HCT116 (cell line): ENCODE measurements around the gene RPLP2. TPM values are rescaled to one million over a fixed set of nuclear protein-coding genes. Genes with fewer than 3 reads are reported as not detected.

ENCODE experiments used
- ATAC-seq: fragments of 200-7000 bp; cut with Tn5 transposase; 2 replicates; pipeline ENCODE4 v1.9.1; 2020; ENCODE audit warnings: mild to moderate bottlenecking, moderate library complexity
- BruUV-seq: library from RNA; stranded (reverse); fragments of 400-500 nt; replicated peaks from 2 replicates; lab custom pipeline; 2021; lab: Mats Ljungman, UMichigan
- CTCF ChIA-PET: fragments of 300-600 bp; sonication (Branson Sonifier 250); formaldehyde crosslinking; loops from one replicate; lab custom pipeline; 2021; ENCODE audit warnings: antibody characterized with exemption; lab: Charles Lee
- POLR2A ChIA-PET: fragments of 300-600, 350-600 bp; sonication (Branson Sonifier 250); formaldehyde crosslinking; loops from one replicate; lab custom pipeline; 2021; ENCODE audit warnings: antibody characterized with exemption; lab: Charles Lee
- RAD21 ChIA-PET, 2 experiments: fragments of 300-600 bp; sonication (Branson Sonifier 250); formaldehyde crosslinking; loops; one replicate each; lab custom pipeline; 2023; ENCODE audit warnings: low total read pairs in 2 of 2; ENCODE audit not compliant: uncharacterized antibody in 2 of 2, unreplicated experiment in 2 of 2, low non-redundant PET in 1 of 2; lab: Charles Lee
- DNase-seq: peaks from one replicate; pipeline ENCODE4 v3.0.0-alpha.2; 2010; ENCODE audit warnings: low read depth, low spot score
- H2AFZ ChIP-seq: fragments of 200-600 bp; shearing (Covaris generic), sonication (generic); 2 replicates; pipeline ENCODE4 v1.6.1; 2017; ENCODE audit warnings: low read depth, mixed run types, mixed read lengths, antibody characterized with exemption, low read length; ENCODE audit not compliant: poor library complexity, severe bottlenecking
- H3K27ac ChIP-seq: 2 replicates; pipeline ENCODE4 v1.5.1; 2012; ENCODE audit warnings: low read depth, low read length
- H3K27me3 ChIP-seq: fragments of 200-600 bp; sonication (generic); 2 replicates; pipeline ENCODE4 v1.6.1; 2016; ENCODE audit warnings: mixed run types, low read length, mixed read lengths; ENCODE audit not compliant: insufficient read depth
- H3K36me3 ChIP-seq, 2 experiments: fragments of 200-500 bp in 1 of 2; fragments of 200-600 bp in 1 of 2; sonication (Bioruptor generic) in 1 of 2; sonication (generic) in 1 of 2; 2 replicates each; pipeline versions ENCODE4 v1.5.1 to v1.6.1; 2014 to 2016; ENCODE audit warnings: low read length in 2 of 2, inconsistent platforms in 1 of 2, mixed read lengths in 1 of 2, mixed run types in 1 of 2; ENCODE audit not compliant: insufficient read depth in 2 of 2, control insufficient read depth in 1 of 2
- H3K4me1 ChIP-seq, 2 experiments: fragments of 200-600 bp in 1 of 2; sonication (generic) in 1 of 2; 2 replicates each; pipeline versions ENCODE4 v1.5.1 to v1.6.1; 2012 to 2017; ENCODE audit warnings: low read length in 2 of 2, inconsistent platforms in 1 of 2, mild to moderate bottlenecking in 1 of 2, mixed read lengths in 1 of 2, mixed run types in 1 of 2, moderate library complexity in 1 of 2; ENCODE audit not compliant: insufficient read depth in 2 of 2, control insufficient read depth in 1 of 2
- H3K4me2 ChIP-seq: fragments of 200-600 bp; sonication (generic); 2 replicates; pipeline ENCODE4 v1.6.1; 2017; ENCODE audit warnings: mixed run types, low read length, mixed read lengths
- H3K4me3 ChIP-seq, 2 experiments: fragments of 200-600 bp in 1 of 2; sonication (generic) in 1 of 2; replicated peaks in 1 of 2; 2 replicates each; pipeline ENCODE4 v1.5.1; 2011 to 2016; ENCODE audit warnings: low read length in 2 of 2, control low read depth in 1 of 2, low read depth in 1 of 2, mild to moderate bottlenecking in 1 of 2, mixed read lengths in 1 of 2, mixed run types in 1 of 2
- H3K79me2 ChIP-seq: fragments of 200-600 bp; sonication (generic); 2 replicates; pipeline ENCODE4 v1.6.1; 2017; ENCODE audit warnings: mild to moderate bottlenecking, mixed run types, low read length, moderate library complexity, mixed read lengths; ENCODE audit not compliant: insufficient read depth
- H3K9ac ChIP-seq: fragments of 200-600 bp; sonication (generic); 2 replicates; pipeline ENCODE4 v1.6.1; 2016; ENCODE audit warnings: low read length, mixed read lengths
- H3K9me2 ChIP-seq: fragments of 200-600 bp; sonication (generic), shearing (Covaris generic); 2 replicates; pipeline ENCODE4 v1.6.1; 2017; ENCODE audit warnings: mixed run types, mild to moderate bottlenecking, moderate library complexity; ENCODE audit not compliant: insufficient read depth
- H3K9me3 ChIP-seq, 2 experiments: fragments of 200-500 bp in 1 of 2; fragments of 200-600 bp in 1 of 2; sonication (Bioruptor generic) in 1 of 2; sonication (generic) in 1 of 2; 2 replicates each; pipeline ENCODE4 v1.6.1; 2014 to 2017; ENCODE audit warnings: low read length in 2 of 2, mixed read lengths in 2 of 2, inconsistent platforms in 1 of 2, low read depth in 1 of 2, mild to moderate bottlenecking in 1 of 2, mixed run types in 1 of 2, moderate library complexity in 1 of 2; ENCODE audit not compliant: control insufficient read depth in 1 of 2, insufficient read depth in 1 of 2
- H4K20me1 ChIP-seq: fragments of 200-600 bp; sonication (generic), shearing (Covaris generic); 2 replicates; pipeline ENCODE4 v1.6.1; 2017; ENCODE audit warnings: mixed run types, mild to moderate bottlenecking, moderate library complexity; ENCODE audit not compliant: insufficient read depth
- ATF3 ChIP-seq: IDR thresholded peaks from 2 replicates; pipeline ENCODE4 v1.6.1; 2012
- CBX3 ChIP-seq: IDR thresholded peaks from 2 replicates; pipeline ENCODE4 v1.6.1; 2012; ENCODE audit warnings: low read depth
- CTCF ChIP-seq, 3 experiments: fragments of 200-600 bp in 1 of 3; sonication (generic) in 1 of 3; IDR thresholded peaks in 2 of 3; conservative IDR thresholded peaks in 1 of 3; 2 replicates each; pipeline ENCODE4 v1.5.1; 2012 to 2017; ENCODE audit warnings: low read depth in 2 of 3, low read length in 2 of 3, antibody characterized with exemption in 1 of 3, borderline replicate concordance in 1 of 3, control low read depth in 1 of 3, mild to moderate bottlenecking in 1 of 3, mixed read lengths in 1 of 3, mixed run types in 1 of 3, moderate library complexity in 1 of 3; ENCODE audit not compliant: insufficient read depth in 1 of 3
- EGR1 ChIP-seq: IDR thresholded peaks from 2 replicates; pipeline ENCODE4 v1.6.1; 2012; ENCODE audit warnings: low read depth
- EZH2 ChIP-seq: fragments of 200-600 bp; sonication (generic); IDR thresholded peaks from 2 replicates; pipeline ENCODE4 v1.6.1; 2017; ENCODE audit warnings: antibody characterized with exemption, mixed run types
- POLR2A ChIP-seq: IDR thresholded peaks from 2 replicates; pipeline ENCODE4 v1.7.0; 2011; ENCODE audit warnings: borderline replicate concordance; ENCODE audit not compliant: insufficient read depth, insufficient read length; ENCODE audit errors: extremely low read depth
- POLR2AphosphoS5 ChIP-seq: IDR thresholded peaks from 2 replicates; pipeline ENCODE4 v1.6.1; 2011; ENCODE audit warnings: mild to moderate bottlenecking, low read depth, low read length, moderate library complexity
- RAD21 ChIP-seq: IDR thresholded peaks from 2 replicates; pipeline ENCODE4 v1.6.1; 2012; ENCODE audit warnings: low read depth, mild to moderate bottlenecking
- SIN3A ChIP-seq: IDR thresholded peaks from 2 replicates; pipeline ENCODE4 v1.6.1; 2012; ENCODE audit warnings: low read depth
- SP1 ChIP-seq: IDR thresholded peaks from 2 replicates; pipeline ENCODE4 v1.6.1; 2012; ENCODE audit warnings: low read depth
- SRF ChIP-seq: IDR thresholded peaks from 2 replicates; pipeline ENCODE4 v1.6.1; 2012; ENCODE audit warnings: low read depth
- TCF7L2 ChIP-seq: IDR thresholded peaks from 2 replicates; pipeline ENCODE4 v1.7.0; 2011; ENCODE audit warnings: borderline replicate concordance, inconsistent platforms; ENCODE audit not compliant: insufficient read depth, insufficient read length; ENCODE audit errors: extremely low read depth
- YY1 ChIP-seq: IDR thresholded peaks from 2 replicates; pipeline ENCODE4 v1.6.1; 2011; ENCODE audit warnings: low read length, low read depth, moderate library complexity, mild to moderate bottlenecking; ENCODE audit not compliant: insufficient replicate concordance; ENCODE audit errors: extremely low read depth
- ZFX ChIP-seq: fragments of 450-650 bp; IDR thresholded peaks from 2 replicates; pipeline ENCODE4 v1.6.1; 2017
- ZNF274 ChIP-seq: fragments of 200-500 bp; sonication (Bioruptor generic); IDR thresholded peaks from 2 replicates; pipeline ENCODE4 v1.6.1; 2014; ENCODE audit warnings: mild to moderate bottlenecking, low read depth, low read length, inconsistent platforms
- intact Hi-C: fragments of 100-400 bp; cut with micrococcal nuclease; formaldehyde crosslinking; loops from 2 replicates; pipeline ENCODE4 v1.10.0; 2022
- total RNA-seq: library from RNA; stranded (reverse); gene quantifications from one replicate; pipeline ENCODE4 v1.2.1, GENCODE V29; 2021; ENCODE audit not compliant: unreplicated experiment
- TF ChIP-seq, protein P1 (sequence below): IDR thresholded peaks from 2 replicates; pipeline ENCODE4 v1.6.1; 2012; ENCODE audit warnings: low read depth
- TF ChIP-seq, protein P2 (sequence below): IDR thresholded peaks from 2 replicates; pipeline ENCODE4 v1.6.1; 2011; ENCODE audit warnings: mild to moderate bottlenecking, low read length, moderate library complexity; ENCODE audit not compliant: insufficient replicate concordance; ENCODE audit errors: extremely low read depth

The RPLP2 gene
- total RNA-seq, 1 experiment from 2014 or later = 3,615 TPM

DNA sequence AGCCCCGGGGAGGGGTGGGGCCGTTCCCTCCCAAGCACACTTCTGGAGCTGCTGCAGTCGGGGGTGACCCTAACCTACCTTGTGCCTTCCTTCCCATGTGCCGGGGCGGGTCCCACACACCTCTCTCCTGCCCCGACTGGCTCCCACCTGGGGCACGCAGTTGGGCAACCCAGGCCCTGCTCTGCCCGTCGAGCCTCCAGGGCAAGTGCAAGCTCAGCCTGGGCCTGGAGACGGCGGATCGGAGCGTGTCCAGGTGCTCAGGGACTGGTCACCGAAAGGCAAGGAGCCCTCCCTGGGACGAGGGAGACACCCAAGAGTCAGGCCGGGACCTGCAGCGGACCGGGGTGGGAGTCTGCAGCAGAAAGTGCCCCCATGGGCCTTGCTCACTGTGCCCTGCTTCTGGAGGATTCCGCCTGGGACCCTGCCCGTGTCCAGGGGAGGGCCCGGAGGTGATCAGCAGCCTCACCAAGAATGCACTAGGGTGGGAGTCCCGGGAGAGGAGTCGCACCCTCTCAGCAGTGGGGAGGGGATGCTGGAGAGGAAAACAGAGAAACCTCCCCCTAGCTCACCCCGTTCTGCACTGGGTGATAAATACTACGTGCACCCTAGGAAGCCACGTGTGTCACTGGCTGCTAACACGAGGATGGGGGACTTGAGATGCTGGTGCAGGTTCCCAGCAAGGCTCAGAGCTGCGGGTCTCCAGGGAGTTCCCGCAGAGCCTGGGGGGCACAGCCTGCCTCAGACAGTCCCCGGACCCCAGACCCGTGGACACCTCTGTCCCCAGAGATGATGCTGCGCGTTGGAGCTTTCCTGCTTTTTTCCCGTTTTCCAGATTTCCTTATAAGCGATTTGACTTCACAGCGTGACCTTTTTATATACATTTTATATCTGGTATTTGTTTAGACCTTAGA lies 27.2 kb upstream of the RPLP2 start:
- Histone ChIP-seq H3K9me3 (no peaks in the 10 kb centered on the region), H3K36me3 (no peaks in the 10 kb centered on the region), H3K4me3 (no peak overlapping the region), H3K4me1 (peaks cover 21 to 35% of the 10 kb centered on the region in 2 experiments), H3K9me2 (no peaks in the 10 kb centered on the region), H2AFZ (no peak overlapping the region), H4K20me1 (no peaks in the 10 kb centered on the region), H3K4me2 (peak overlapping the region; percentile 57), H3K79me2 (peaks cover 31% of the 10 kb centered on the region; the same call in 1 of the 2 replicates), H3K27me3 (no peaks in the 10 kb centered on the region), H3K9ac (peak overlapping the region; percentile 25; the same call in 1 of the 2 replicates), H3K27ac (peak overlapping the region; percentile 45)
- CTCF ChIA-PET = interaction anchor here (1.1 to 1.9 kb wide), 4 partner anchors 13 to 87 kb away, joined by 3 to 6 read pairs (median 5); partner anchors contain the start of gene TMEM80
- POLR2A ChIA-PET = interaction anchor here (1.1 kb wide), 1 partner anchor 19 kb away, joined by 5 read pairs; no protein-coding TSS in a partner anchor
- TF ChIP-seq POLR2AphosphoS5 = peak; percentile 17; the same call in 1 of the 2 replicates
- TF ChIP-seq ZFX = no peak
- no peak for TF ChIP-seq EZH2
- TF ChIP-seq TCF7L2 = no peak
- TF ChIP-seq CBX3 = no peak
- TF ChIP-seq, protein P1, sequence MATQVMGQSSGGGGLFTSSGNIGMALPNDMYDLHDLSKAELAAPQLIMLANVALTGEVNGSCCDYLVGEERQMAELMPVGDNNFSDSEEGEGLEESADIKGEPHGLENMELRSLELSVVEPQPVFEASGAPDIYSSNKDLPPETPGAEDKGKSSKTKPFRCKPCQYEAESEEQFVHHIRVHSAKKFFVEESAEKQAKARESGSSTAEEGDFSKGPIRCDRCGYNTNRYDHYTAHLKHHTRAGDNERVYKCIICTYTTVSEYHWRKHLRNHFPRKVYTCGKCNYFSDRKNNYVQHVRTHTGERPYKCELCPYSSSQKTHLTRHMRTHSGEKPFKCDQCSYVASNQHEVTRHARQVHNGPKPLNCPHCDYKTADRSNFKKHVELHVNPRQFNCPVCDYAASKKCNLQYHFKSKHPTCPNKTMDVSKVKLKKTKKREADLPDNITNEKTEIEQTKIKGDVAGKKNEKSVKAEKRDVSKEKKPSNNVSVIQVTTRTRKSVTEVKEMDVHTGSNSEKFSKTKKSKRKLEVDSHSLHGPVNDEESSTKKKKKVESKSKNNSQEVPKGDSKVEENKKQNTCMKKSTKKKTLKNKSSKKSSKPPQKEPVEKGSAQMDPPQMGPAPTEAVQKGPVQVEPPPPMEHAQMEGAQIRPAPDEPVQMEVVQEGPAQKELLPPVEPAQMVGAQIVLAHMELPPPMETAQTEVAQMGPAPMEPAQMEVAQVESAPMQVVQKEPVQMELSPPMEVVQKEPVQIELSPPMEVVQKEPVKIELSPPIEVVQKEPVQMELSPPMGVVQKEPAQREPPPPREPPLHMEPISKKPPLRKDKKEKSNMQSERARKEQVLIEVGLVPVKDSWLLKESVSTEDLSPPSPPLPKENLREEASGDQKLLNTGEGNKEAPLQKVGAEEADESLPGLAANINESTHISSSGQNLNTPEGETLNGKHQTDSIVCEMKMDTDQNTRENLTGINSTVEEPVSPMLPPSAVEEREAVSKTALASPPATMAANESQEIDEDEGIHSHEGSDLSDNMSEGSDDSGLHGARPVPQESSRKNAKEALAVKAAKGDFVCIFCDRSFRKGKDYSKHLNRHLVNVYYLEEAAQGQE = no peak
- no peak for TF ChIP-seq SRF
- TF ChIP-seq RAD21 = no peak
- no peak for TF ChIP-seq SP1
- TF ChIP-seq EGR1 = no peak
- peak; percentile 17 for TF ChIP-seq POLR2A
- TF ChIP-seq SIN3A = no peak
- TF ChIP-seq CTCF (IDR thresholded peaks at IDR 0.05 in 2 of 3, conservative IDR thresholded peaks at IDR 0.05 in 1 of 3; ENCODE audit: borderline replicate concordance in 1 of 3, insufficient read depth in 1 of 3, low read depth in 2 of 3, low read length in 2 of 3) = no peak
- TF ChIP-seq ATF3 = no peak
- no peak for TF ChIP-seq YY1
- TF ChIP-seq ZNF274 = no peak
- TF ChIP-seq, protein P2, sequence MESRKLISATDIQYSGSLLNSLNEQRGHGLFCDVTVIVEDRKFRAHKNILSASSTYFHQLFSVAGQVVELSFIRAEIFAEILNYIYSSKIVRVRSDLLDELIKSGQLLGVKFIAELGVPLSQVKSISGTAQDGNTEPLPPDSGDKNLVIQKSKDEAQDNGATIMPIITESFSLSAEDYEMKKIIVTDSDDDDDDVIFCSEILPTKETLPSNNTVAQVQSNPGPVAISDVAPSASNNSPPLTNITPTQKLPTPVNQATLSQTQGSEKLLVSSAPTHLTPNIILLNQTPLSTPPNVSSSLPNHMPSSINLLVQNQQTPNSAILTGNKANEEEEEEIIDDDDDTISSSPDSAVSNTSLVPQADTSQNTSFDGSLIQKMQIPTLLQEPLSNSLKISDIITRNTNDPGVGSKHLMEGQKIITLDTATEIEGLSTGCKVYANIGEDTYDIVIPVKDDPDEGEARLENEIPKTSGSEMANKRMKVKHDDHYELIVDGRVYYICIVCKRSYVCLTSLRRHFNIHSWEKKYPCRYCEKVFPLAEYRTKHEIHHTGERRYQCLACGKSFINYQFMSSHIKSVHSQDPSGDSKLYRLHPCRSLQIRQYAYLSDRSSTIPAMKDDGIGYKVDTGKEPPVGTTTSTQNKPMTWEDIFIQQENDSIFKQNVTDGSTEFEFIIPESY = no peak
- DNase-seq (no peak), ATAC-seq (no peak)
- RAD21 ChIA-PET = no interaction called here
- intact Hi-C loops = no loop called here
- BruUV-seq = no TSS peak
